Embryonic facial prominence (tissue), 1 donor: ENCODE measurements around the gene SCN1A.
"Not testable (repeated sequence)": the region's sequence is repeated elsewhere in the genome, so short reads cannot be mapped to it uniquely, and the experiment has no call there.

Experiments used
- DNase-seq: peaks from one replicate; pipeline ENCODE4 v3.0.0-alpha.2; 2016; ENCODE audit errors: extremely low spot score

Gene SCN1A

GRCh38 chr2:166127217-166128155 is at the start of gene SCN1A:
Gene SCN1A (minus strand): TSS chr2:166128020. CDS start chr2:166073621, 54,399 bp downstream.
- DNase-seq, result no peak

GRCh38 chr2:166173263-166173662 is 45.4 kb upstream of the SCN1A start:
- no peak for DNase-seq

GRCh38 chr2:166171216-166171615 is 43.4 kb upstream of the SCN1A start:
- DNase-seq, result no peak

- DNase-seq, result no peak
These were observed 42.5 kb upstream of the SCN1A start for GRCh38 chr2:166170356-166170755.

- DNase-seq, result no peak
These were observed 39.6 kb upstream of the SCN1A start for GRCh38 chr2:166167449-166167848.

- DNase-seq, result no peak
These were observed 36.0 kb upstream of the SCN1A start for GRCh38 chr2:166163775-166164174.

- no peak for DNase-seq
These were observed 30.7 kb upstream of the SCN1A start for GRCh38 chr2:166158546-166158945.

GRCh38 chr2:166157578-166157977 is 29.8 kb upstream of the SCN1A start:
- no peak for DNase-seq

GRCh38 chr2:166156985-166157490 is 29.2 kb upstream of the SCN1A start:
- no peak for DNase-seq

GRCh38 chr2:166155589-166155988 is 27.8 kb upstream of the SCN1A start:
- no peak for DNase-seq

- DNase-seq, result no peak
These were observed 27.0 kb upstream of the SCN1A start for GRCh38 chr2:166154685-166155338.

GRCh38 chr2:166152064-166152463 is 24.2 kb upstream of the SCN1A start:
- no peak for DNase-seq

- no peak for DNase-seq
These were observed 20.9 kb upstream of the SCN1A start for GRCh38 chr2:166148500-166149400.

- DNase-seq, result no peak
These were observed 20.1 kb upstream of the SCN1A start for GRCh38 chr2:166147883-166148282.

GRCh38 chr2:166144071-166144470 is 16.3 kb upstream of the SCN1A start:
- DNase-seq, result no peak

GRCh38 chr2:166140932-166141331 is 13.1 kb upstream of the SCN1A start:
- DNase-seq, result no peak

- no peak for DNase-seq
These were observed 12.7 kb upstream of the SCN1A start for GRCh38 chr2:166140475-166140874.

- DNase-seq, result not testable (repeated sequence)
These were observed 11.7 kb upstream of the SCN1A start for GRCh38 chr2:166139479-166139878.

GRCh38 chr2:166138667-166139066 is 10.8 kb upstream of the SCN1A start:
- DNase-seq, result no peak

- no peak for DNase-seq
These were observed 10.3 kb upstream of the SCN1A start for GRCh38 chr2:166138144-166138543.

GRCh38 chr2:166137331-166137730 is 9.5 kb upstream of the SCN1A start:
- DNase-seq, result no peak

- no peak for DNase-seq
These were observed 8.0 kb upstream of the SCN1A start for GRCh38 chr2:166135849-166136258.
